ENCODE data around the gene PDPK1.
"Not testable (repeated sequence)": the region's sequence is repeated elsewhere in the genome, so short reads cannot be mapped to it uniquely, and the experiment has no call there.

Gene PDPK1

DNA sequence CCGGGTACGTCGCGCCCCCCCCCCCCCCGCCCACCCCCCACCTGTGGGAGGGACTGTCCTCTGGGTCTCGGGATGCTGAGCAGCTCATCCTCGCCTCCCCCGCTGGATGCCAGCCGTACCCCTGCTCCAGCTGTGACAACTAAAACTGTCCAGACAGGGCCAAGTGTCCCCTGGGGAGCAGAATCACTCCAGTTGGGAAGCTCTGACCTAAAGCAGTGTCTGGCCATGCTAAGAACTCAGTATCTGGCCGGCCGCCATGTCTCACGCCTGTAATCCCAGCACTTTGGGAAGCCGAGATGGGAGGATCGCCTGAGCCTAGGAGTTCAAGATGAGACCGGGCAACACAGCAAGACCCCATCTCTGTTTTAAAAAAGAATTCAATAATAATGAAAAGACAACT, 83.0 kb downstream of the PDPK1 start:
- not testable (repeated sequence) for DNase-seq

DNA sequence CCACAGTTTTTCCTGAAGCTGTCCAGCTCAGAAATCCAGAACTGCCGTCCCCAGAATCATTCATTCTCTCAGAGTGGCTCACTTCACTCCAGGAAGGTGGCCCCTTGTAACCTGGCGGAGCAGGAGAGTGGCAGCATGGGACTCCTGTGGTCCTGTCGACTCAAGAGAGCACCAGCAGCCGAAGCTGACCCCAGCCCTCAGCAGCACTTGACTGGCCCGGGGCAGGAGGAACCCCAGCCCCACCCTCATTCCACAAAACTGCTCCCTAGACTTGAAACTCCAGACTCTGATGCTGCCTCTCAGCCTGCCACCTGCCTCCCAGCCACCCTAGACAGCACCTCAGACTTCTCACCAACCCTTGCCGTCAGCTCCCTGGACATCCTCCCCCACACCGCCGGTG, 83.6 kb downstream of the PDPK1 start:
- DNase-seq = not testable (repeated sequence)

DNA sequence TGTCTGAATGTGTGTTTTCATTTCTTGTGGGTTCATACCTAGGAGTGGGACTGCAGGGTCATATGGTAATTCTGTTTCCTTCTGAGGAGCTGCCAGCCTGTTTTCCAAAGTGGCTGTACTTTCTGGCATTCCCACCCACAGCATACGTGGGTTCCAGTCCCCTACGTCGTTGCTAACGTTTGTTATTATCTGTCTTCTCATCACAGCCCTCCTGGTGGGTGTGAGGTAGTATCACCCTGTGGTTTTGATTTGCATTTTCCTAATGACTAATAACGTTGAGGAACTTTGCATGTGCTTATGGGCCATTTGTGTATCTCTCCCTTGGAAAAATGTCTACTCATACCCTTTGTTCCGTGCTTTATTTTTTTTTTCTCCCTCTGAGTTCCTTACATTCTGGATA, 89.3 kb downstream of the PDPK1 start:
- not testable (repeated sequence) for DNase-seq

DNA sequence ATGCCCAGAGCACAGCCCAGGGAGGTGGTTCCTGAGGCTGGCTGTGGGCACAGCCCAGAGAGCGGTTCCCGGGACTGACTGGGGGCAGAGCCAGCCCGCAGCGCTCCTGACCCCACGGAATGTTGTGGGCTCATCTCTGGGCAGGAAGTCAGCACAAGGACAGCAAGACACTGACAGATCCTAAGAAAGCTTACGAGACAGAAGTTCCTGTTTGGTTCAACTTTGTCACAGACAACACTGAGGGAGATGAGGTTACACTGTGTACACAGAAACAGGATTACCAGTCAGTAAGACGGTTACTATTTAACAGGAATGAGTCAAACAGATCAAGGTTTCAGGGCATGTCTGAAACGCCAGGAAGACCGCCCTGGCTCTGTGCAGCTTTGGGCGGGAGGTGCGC, 93.4 kb downstream of the PDPK1 start:
- not testable (repeated sequence) for DNase-seq

DNA sequence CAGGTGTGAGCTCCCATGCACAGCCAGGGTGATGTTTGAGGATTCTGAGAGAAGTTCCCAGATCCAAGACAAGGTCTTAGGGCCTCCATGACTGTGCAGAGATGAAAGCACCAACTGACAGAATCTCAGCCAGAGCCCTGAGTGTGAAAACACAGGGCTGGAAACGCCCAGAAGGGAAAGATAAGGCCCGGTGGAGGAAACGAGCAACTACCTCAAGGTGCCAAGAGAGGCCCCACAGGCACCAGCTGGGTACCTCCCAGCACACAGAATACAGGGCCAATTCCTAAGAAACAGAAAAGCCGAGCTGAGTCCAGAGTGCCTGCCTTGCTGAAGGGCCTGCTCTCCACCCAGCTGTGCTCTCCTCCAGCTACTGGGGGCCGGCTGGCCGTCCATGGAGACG, 94.5 kb downstream of the PDPK1 start:
- not testable (repeated sequence) for DNase-seq

DNA sequence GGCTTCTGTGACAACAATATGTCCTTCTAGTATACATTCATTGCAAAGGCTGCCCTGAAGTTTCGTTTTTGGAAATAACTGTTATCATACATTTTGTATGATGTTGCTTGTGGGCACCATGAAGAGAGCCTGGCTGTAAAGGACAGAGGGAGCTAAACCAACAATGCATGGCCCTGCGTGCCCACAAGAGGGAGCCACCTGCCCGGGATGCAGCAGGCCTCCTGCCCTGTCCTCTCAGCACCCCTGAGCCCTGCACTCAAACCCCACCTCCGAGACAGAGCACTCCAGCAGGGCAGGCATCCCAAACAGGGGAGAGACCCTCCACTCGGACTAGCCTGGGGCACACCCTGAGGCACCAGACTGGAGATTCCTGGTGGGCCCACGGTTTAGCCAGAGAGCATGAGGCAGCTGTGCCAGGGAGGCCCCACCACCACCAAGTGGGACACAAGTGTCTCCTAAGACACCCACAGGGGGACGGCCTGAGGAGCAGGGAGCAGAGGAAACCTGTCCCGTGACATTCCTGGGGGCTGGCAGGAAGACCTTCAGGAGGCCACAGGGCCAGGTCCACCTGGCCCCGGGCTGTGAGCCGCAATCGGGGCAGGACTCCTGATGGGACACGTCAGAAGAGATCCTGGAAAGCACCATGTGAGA, 101.4 kb downstream of the PDPK1 start:
- DNase-seq = peak; percentile 61 to 66

DNA sequence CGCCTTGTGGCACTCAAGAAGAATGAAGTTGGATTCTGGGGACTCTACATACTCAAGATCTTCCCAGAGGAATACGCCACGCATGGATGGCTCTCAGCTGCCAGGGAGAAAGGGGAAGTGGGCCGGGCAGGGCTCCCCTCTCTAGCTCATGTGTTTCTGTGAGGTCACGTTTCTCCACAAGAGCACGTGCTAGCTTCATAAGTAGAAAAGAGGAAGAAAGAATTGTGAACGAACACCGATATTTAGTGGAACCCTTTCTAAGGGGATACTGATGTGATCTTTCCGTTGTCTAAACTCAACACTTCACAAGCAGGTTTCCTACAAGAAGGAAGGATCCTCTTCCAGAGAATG, 101.9 kb downstream of the PDPK1 start:
- not testable (repeated sequence) for DNase-seq

DNA sequence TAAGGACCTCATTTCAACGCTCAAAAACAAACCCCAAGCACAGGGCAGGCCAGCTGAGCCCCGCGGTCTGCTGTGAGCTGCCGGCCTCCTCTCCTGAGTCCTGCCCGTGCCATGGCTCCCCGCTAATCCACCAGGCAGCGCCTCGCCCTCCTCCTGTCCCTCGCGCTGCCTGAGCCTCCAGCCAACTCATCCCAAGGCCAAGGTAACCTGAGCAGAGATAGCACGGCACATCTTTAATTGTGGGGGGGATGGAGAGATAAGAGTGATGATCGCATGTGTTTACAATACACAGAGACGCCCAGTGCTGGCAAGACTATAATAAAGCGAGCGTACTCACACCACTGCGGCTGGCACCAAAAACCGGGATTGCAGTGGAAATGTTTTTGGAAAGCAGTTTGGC, 104.7 kb downstream of the PDPK1 start:
- not testable (repeated sequence) for DNase-seq

DNA sequence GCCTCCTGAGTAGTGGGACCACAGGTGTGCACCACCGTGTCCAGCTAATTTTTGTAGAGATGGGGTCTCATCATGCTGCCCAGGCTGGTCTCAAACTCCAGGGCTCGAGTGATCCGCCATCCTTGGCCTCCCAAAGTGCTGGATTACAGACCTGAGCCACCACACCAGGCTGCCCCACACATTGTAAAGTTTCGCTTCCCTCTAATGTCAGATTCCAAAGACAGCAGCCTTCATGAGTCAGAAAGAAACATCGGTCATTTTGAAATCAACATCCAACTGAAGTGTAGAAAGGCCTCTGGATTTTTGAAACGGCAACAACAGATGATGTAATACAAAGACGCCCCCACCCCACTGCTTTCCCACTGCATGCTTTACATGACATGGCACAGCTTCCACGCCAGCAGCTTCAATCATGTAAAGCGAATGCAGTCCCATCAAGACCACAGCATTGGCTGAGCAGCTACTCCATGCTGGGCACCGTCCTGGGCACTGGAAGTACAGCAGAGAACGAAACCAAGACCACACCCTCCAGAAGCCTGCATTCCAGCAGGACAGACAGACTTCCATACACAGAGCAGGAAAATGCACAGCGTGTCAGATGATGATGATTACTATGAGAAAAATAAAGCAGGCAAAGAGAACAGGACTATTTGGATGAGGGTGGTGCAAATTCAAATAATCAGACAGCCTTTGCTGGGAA, 107.1 kb downstream of the PDPK1 start:
- not testable (repeated sequence) for DNase-seq

DNA sequence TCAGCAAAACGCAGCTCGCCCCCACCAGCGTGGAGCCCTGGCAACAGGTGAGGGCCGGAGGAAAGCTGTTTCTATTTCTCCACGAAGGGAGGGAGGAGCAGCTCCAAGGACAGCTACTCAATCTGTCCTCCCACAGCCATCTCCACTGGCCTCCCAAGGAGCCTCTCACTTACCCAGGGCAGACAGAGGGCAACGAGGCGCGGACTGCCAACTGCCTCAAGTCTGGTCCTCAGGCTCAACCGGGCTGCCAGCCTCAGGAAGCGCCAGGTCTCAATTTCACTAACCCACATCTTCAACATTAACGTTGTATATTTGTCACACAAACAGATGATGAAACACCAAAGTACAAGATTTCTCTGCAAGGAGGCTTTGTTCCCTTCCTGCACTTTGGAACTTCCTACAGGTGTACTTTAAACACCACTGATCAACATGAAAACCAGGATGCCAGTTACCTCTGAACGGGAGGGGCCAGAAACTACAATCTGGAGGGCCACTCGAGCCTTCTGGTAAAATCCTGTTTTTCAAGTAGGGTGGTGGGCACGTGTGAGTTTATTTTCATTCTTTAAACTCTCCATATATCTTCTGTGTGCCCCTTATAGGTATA, 113.5 kb downstream of the PDPK1 start:
- not testable (repeated sequence) for DNase-seq

Data from stimulated activated CD4-positive, alpha-beta T cell treated with anti-CD3 and anti-CD28 coated beads, Interleukin-2, amount 100 ng/mL, for 24 hours (primary cell).